COLO668 (cell line): ENCODE results near the gene HDX.
A peak's percentile ranks its signal among the peaks of the same experiment; 100 is the strongest.
"Not testable (repeated sequence)": the region's sequence is repeated elsewhere in the genome, so short reads cannot be mapped to it uniquely, and the experiment has no call there.

Source experiments
- DNase-seq: peaks from one replicate; lab custom pipeline; 2025; ENCODE audit not compliant: unreplicated experiment; lab: John Stamatoyannopoulos, UW

HDX gene, protein sequence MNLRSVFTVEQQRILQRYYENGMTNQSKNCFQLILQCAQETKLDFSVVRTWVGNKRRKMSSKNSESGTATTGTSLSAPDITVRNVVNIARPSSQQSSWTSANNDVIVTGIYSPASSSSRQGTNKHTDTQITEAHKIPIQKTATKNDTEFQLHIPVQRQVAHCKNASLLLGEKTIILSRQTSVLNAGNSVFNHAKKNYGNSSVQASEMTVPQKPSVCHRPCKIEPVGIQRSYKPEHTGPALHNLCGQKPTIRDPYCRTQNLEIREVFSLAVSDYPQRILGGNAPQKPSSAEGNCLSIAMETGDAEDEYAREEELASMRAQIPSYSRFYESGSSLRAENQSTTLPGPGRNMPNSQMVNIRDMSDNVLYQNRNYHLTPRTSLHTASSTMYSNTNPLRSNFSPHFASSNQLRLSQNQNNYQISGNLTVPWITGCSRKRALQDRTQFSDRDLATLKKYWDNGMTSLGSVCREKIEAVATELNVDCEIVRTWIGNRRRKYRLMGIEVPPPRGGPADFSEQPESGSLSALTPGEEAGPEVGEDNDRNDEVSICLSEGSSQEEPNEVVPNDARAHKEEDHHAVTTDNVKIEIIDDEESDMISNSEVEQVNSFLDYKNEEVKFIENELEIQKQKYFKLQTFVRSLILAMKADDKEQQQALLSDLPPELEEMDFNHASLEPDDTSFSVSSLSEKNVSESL

DNA sequence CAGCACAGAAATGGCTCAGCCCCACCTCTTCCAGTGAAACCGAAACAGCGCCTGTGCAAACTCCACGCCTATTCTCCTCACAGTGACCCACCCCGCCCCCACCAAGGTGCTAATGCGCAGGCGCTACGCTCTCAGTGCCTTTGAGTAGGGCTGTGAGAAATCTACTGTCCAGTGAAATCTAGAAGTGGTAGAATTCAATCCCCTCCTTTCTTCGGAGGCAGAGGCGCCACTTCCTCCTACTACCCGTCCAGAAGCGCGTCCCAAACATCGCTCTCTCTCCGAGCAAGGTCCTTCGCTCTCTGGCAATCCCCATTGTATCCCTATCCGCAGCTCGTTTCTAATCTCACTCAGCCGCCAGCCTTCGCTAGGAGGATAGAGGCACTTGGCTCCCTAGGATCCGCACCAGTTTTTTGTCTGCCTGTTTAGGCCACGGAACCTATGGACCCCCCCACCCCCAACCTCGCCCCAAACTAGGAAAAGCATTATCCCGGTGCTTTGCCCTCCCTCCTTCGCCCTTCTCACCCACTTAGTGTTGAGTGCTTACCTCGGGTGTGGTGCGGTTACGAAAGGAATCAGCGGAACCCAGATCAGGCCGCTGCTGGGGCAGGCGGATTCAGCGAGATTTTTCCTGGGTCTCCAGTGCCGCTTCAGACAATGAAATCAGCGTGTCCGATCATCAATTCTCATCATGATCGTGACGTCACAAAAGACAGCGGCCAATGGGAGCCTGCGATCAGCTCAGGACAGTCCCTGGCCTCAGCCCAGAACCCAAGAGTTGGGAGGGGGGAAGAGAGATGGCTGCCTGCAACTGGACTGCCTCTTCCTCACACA is at the start of gene HDX:
HDX (minus strand) TSS at position 656 of the 831 bp plus-strand sequence. CDS start 27,056 bp downstream, outside the sequence.
- peak; percentile 81 for DNase-seq

DNA sequence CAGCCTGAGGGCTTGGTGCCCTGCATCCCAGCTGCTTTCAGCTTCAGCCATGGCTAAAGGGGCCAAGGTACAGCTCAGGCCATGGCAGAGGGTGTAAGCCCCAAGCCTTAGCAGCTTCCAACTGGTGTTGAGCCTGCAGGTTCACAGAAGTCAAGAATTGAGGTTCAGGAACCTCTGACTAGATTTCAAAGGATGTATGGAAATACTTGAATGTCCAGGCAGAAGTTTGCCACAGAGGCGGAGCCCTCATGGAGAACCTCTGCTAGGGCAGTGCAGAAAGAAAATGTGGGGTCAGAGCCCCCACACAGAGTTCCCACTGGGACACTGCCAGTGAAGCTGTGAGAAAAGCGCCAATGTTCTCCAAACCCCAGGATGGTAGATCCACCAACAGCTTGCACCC is 39.1 kb upstream of the HDX start:
- DNase-seq = not testable (repeated sequence)

DNA sequence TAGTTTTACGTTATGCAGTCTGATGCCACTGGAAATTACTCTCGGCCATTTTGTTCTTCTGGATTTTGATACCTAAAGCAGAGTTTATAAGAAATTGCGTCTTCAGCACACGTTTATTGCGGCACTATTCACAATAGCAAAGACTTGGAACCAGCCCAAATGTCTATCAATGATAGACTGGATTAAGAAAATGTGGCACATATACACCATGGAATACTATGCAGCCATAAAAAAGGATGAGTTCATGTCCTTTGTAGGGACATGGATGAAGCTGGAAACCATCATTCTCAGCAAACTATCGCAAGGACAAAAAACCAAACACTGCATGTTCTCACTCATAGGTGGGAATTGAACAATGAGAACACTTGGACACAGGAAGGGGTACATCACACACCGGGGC is 35.4 kb upstream of the HDX start:
- not testable (repeated sequence) for DNase-seq

DNA sequence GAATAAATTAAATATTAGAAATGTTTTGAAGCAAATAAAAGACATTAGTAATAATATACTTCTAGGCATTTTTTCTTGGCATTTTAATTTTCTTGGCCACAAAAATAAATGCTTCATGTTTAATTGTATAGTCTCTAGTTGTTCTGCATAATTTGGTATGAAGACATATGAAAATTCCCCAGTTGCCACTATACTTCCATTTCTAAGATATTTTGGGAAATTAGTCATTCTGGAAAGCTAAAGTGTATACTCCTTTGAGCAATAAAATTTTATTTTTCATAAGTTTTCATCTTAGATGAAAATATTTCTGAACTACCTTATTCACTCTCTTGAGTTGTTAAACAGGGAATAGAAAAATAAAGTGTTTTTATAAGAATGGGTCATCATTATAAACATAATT is 13.8 kb downstream of the HDX start:
- DNase-seq = no peak

DNA sequence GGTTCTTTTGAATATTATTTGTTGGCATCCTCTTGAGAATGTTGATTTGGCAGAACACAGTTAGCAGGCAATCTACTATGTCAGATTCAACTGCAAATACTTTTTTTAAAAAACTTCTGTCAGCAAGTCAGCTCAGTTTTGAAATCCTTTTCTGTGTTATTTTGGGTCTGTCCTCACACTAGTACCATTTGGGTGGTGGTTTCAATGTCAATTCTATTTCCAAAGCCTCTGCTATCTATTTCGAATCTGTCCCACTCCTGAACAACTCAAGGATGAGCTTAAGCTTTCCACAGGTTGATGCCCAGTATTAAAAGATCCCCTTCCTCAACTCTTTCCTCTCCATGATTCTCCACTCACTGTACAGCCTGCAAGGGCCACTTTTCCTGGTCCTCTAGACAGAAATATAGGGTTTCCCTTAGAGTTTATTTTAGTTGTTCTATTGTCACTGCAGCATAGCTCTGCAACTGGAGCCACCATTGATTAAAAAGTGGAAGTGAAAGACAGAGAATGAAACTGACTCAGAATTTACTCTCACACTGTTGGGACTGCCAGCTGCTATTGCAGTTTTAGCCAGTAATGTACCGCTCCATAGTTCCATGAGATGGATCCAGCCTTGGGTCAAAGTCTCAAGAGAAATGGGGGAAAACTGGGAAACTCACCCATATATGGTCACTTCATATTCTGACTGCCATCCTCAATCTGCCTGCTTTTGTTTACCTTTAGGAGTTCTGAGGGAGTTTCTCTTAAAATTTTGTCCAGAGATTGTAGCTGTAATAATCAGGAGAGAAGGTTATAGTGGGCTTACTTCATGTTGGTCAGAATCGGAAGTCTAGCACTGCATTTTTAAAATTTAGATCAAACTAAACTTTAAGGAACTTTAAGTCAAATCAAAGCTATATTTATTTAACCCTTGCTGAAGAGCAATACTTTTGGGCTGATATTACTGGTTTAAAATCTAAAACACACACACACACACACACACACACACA is 14.6 kb downstream of the HDX start:
- no peak for DNase-seq

DNA sequence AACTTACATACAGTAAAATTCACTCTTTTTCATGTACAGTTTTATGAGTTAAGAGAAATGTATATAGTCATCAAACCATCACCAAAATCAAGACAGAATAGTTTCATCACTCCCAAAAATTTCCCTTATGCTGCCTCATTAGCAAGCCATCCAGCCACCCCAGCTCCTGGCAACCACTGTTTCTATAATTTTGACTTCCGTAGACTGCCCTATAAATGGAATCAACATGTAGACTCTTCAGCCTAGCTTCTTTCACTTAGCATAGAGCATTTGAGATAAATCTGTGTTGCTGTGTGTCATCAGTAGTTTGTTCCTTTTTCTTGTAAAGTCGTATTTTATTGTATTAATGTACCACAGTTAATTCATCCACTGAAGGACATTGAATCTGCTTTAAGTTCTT is 23.2 kb downstream of the HDX start:
- no peak for DNase-seq

DNA sequence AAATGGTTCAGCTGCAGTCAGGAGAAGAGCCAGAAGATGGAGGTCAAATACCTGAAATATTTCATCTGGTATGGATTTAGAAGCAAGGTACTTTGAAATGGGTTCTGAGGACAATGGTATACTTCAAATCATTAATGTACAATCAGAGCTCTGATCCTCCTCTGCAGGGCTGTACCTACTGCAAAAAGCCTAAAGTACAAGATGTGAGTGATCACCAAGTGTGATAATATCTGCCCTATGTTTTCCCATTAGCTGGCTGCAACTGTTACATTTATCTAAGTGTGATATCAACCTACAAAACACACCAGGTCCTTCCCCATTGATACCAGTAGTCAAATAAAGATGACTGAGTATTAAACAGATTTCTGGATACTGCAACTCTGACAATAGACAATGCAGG is 25.1 kb downstream of the HDX start:
- DNase-seq = no peak

DNA sequence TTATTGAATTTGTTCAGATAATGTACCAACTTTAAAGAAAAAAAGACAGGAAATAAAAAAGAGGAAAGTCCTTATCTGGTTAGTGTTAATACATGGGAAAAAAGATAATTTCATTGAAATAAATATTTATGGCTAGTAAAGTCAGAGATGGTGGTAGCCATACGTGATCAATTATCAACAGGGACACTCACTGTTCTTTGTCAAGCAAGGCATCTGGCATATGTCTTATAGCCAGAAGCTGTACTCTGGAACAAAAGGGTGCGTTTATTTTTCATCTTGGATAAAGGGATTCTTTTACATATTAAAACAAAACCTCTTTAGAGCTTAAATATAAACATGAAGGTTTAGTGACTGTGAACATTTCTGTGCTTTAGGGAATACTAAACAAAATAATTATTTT is 26.7 kb downstream of the HDX start:
- no peak for DNase-seq

DNA sequence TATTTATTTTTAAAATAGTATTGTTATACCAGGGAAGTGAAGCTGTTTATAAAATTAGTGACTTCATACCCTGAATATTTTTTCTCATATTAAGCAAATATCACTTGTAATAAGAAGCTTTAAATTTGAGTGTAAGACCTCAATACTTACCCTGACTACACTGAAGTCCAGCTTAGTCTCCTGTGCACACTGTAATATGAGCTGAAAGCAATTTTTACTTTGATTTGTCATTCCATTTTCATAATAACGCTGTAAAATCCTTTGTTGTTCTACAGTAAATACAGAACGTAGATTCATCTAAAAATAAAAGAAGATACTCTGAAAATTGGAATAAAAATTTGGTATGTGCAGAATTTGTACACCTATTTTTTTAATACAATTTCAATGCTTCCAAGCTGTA is 27.2 kb downstream of the HDX start:
- DNase-seq = no peak

DNA sequence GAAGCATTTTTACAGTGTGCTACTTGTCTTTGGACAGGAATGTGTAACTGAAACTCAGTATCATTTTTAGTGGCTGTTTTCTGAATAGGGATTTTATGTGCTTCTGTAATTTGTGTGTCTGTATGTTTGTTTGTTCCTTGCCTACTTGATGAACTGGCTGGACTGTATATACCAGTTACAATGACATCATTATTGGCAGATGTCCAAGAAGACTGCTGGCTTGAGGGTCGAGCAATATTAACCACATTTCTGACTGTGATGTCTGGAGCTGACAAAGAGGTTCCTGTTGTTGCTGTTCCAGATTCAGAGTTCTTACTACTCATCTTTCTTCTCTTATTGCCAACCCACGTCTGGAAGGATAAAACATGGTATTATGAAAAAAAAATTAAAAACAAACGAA is 33.0 kb downstream of the HDX start:
- DNase-seq = no peak

DNA sequence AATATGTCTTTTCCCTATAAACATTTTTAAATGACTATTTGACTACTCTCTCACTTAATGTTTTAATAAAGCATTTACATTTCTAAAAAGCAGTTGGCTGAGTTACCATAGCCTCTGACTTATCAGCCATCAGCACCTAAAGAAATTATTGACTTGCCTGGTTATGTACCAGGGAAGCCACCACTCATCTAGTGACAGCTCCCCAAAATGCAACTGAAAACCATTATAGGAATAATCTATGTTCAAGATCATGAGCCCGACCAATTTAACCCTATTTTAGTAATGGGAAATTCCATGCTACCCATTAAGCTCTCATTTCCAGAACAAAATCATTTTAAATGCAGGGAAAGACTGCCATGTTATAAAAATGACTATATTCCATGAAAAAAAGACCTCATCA is 34.4 kb downstream of the HDX start:
- no peak for DNase-seq

DNA sequence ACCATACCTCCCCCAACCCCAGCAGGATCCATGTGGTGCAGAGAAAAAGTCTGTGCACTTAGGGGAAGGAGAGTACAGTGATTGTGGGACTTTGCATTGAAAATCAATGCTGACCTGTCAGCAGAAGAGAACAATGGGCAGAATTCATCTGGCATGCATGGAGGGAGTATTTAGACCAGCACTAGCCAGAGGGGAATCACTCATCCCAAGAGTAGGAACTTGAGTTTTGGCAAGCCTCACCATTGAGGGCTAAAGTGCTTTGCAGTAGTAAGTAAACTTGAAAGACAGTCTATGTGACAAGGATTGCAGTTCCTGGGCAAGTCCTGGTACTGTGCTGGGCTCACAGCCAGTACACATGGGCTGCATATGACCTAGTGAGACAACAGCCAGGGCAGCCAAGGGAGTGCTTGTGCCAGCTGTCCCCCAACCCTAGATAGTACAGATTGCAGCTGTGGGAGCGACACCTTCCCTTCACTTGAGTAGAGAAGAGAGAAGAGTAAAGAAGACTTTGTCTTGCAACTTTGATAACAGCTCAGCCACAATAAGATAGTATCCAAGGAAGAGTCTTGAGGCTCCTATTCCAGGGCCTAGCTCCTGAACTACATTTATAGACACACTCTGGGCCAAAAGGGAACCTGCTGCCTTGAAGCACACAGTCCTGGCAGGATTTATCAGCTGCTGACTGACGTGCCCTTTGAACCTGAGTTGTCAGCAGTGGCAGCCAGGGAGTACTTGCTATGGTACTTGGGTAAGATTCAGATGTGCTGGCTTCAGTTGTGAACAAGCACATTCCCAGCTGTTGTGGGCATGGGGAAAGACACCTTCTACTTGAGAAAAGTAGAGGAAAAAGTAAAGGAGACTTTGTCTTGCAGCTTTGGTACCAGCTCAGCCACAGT is 48.7 kb downstream of the HDX start:
- no peak for DNase-seq

DNA sequence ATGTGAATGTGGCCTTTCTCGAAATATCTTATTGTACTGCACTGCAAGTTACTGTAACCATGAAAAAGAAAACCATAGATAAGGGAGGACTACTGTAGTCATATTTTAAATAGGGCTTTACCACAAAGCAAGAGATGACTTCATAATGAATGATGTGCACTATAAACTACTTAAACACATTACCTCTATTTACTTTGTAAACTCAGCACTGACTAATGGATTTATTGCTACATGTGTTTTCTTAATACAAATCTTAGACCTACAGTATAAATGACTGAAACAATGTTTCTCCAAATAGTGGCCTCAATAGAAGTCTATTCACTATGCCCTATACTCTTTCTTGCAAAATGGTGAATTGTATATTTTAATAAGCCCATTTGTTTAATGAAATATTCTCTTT is 61.1 kb downstream of the HDX start:
- DNase-seq = no peak

DNA sequence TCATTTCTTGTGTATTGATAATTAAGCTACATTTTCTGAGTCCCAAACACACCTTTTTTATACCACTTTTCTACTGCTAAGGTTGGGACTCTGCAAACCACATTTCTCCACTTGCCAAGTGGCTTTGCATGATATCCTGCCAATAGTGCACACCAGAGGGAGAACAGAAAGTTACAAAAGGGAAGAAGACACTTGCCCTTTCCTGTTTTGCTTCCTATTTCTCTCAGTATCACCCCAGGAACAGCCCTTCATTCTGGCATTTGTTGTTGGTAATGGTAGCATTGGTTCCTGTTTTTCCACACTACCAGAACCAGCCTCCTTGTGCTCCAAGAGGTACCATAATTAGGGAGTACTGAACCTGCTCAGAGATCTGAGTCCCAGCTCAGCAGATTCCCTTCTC is 87.1 kb downstream of the HDX start:
- DNase-seq = no peak

DNA sequence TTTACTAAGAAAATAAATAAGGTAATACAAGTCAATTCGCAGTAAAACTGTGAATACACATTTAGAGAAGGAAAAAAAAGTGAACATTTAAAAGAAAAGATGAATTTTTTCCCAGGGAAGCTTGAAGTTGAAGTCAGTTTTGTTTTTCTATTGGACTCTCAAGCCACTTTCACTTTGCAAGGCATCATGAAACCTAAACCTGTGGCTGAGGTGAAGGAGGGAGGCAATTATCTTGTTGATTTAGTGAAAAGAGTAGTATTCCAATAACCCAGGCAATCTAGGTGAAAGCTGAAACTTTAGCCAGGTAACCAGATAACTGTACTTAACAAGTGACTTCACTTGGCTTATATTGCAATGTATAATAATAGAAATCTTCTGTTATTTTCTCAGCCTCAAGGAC is 138.6 kb downstream of the HDX start:
- no peak for DNase-seq

DNA sequence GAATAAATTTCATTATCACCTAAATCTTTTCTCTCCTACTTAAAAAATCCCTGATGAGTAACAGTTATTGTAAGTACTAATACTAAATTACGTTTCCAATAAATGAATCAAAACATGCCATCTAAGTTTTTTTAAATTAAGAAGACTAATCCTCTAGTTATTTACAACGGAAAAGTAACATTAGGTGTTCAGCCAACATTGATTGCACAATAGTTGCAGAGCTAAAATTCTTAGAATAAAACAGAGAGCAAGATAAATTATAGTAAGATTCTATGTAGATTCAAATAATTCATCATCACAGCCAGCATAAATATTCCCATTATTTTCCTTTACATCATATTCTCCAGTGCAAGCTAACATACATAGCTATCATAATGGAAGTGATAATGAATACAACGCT is 139.2 kb downstream of the HDX start:
- DNase-seq = no peak

DNA sequence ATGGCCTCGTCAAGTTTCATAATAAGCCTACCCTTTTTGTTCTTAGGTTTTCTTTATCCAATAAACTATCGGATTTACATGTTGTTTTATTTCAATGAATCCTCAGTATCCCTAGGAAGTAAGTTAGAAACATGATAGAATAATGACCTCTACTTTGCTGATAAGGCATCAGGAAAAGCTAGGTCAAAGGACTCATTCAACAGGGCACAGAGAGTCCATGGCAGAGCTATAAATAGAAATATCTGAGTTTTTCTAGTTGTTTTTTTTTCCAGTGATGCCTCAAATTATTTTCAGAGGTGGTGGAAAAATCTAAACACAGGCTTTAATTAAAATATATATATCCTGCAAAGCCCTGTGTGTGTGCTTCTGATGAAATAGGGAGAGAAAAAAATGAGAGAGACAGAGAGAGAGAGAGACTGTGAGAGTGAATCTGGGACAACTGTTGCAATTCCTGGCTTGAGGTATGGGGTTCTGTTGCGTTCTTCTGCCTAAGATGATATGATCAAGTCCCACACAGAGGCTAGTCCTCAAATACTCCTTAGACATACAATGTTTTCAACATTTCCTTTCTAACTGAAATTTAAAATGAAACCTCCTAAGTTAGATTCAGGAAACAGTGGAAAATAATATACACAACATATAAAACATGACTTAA is 139.9 kb downstream of the HDX start:
- no peak for DNase-seq

DNA sequence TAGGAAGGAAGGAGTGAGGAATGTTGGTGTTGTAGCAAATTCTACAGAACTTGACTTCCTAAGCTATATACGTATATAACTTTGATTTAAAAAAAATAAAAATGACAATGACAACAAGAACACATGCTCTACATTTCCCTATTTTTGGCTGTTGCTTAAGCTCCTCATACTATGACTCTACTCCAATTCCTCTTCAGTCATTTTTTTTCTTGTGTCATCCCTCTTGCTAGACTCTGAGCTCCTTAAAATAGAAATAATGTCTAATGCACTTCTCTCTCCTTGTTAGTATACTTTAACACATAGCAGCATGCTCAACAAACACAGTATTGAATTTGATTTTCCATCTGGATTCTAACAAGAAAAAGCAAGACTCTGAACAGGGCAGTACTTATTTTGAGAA is 144.0 kb downstream of the HDX start:
- DNase-seq = no peak

DNA sequence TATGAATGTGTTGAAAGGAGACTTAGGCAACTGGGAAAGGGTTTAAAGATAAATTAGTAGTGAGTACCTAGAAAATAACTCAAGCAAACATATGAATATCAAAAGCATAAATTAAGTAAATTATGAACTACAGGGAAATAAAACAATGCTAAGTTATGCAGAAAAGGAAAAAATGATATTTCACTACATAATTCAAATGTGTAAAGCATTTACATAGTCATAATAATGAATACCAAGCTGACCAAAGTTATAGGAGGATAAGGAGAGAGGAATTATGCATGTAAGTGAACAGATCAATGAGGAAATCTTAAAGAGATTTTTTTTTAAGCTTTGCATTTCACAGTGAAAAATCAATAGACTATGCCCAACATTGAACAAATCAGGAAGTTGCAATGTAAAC is 145.0 kb downstream of the HDX start:
- DNase-seq = no peak
